NT2/D1 (cell line): ENCODE results near the gene PI4KA.
"Not testable (repeated sequence)": the region's sequence is repeated elsewhere in the genome, so short reads cannot be mapped to it uniquely, and the experiment has no call there.

Source experiments
- DNase-seq: peaks from one replicate; pipeline ENCODE4 v3.0.0-alpha.2; 2011; ENCODE audit warnings: low read depth, low spot score
- H3K27me3 ChIP-seq: 2 replicates; pipeline ENCODE4 v1.6.0; 2011; ENCODE audit warnings: mild to moderate bottlenecking; ENCODE audit not compliant: insufficient read length, insufficient read depth
- H3K36me3 ChIP-seq: 2 replicates; pipeline ENCODE4 v1.6.1; 2011; ENCODE audit warnings: mild to moderate bottlenecking, low read length, mixed read lengths; ENCODE audit not compliant: insufficient read depth, insufficient read length
- H3K4me1 ChIP-seq: 2 replicates; pipeline ENCODE4 v1.5.1; 2011; ENCODE audit not compliant: insufficient read depth, insufficient read length
- H3K4me3 ChIP-seq: 2 replicates; pipeline ENCODE4 v1.5.1; 2011; ENCODE audit warnings: low read depth; ENCODE audit not compliant: insufficient read length
- H3K9ac ChIP-seq: 2 replicates; pipeline ENCODE4 v1.6.0; 2011; ENCODE audit warnings: low read depth; ENCODE audit not compliant: insufficient read length
- H3K9me3 ChIP-seq: 2 replicates; pipeline ENCODE4 v1.5.1; 2011; ENCODE audit warnings: mild to moderate bottlenecking, low read length; ENCODE audit not compliant: insufficient read depth

PI4KA gene

GRCh38 chr22:20701680-20702136 is 156.9 kb downstream of the PI4KA start:
- not testable (repeated sequence) for H3K4me1 ChIP-seq, H3K27me3 ChIP-seq, H3K9me3 ChIP-seq, H3K36me3 ChIP-seq, DNase-seq
- peak overlapping the region; percentile 18 for H3K4me3 ChIP-seq
- H3K9ac ChIP-seq: peak overlapping the region; percentile 56

GRCh38 chr22:20700347-20700746 is 158.3 kb downstream of the PI4KA start:
- not testable (repeated sequence) for H3K9ac ChIP-seq, DNase-seq, H3K27me3 ChIP-seq, H3K36me3 ChIP-seq, H3K9me3 ChIP-seq, H3K4me1 ChIP-seq, H3K4me3 ChIP-seq

GRCh38 chr22:20699856-20700255 is 158.8 kb downstream of the PI4KA start:
- H3K36me3 ChIP-seq, H3K9ac ChIP-seq, DNase-seq, H3K27me3 ChIP-seq, H3K4me1 ChIP-seq, H3K9me3 ChIP-seq, H3K4me3 ChIP-seq: not testable (repeated sequence)

GRCh38 chr22:20697481-20698113 is 161.0 kb downstream of the PI4KA start:
- not testable (repeated sequence) for H3K9me3 ChIP-seq, H3K4me3 ChIP-seq, H3K4me1 ChIP-seq, H3K9ac ChIP-seq, H3K27me3 ChIP-seq, H3K36me3 ChIP-seq
- DNase-seq: peak; percentile 43

GRCh38 chr22:20696056-20696455 is 162.6 kb downstream of the PI4KA start:
- not testable (repeated sequence) for H3K4me3 ChIP-seq, H3K9ac ChIP-seq, DNase-seq, H3K9me3 ChIP-seq, H3K36me3 ChIP-seq, H3K27me3 ChIP-seq, H3K4me1 ChIP-seq

- not testable (repeated sequence) for H3K27me3 ChIP-seq, DNase-seq, H3K36me3 ChIP-seq, H3K4me1 ChIP-seq, H3K9me3 ChIP-seq, H3K4me3 ChIP-seq, H3K9ac ChIP-seq
Measured at GRCh38 chr22:20695205-20695604, 163.4 kb downstream of the PI4KA start.

- not testable (repeated sequence) for H3K4me3 ChIP-seq, H3K4me1 ChIP-seq, H3K36me3 ChIP-seq, H3K9ac ChIP-seq, H3K27me3 ChIP-seq, DNase-seq, H3K9me3 ChIP-seq
Measured at GRCh38 chr22:20694256-20694655, 164.4 kb downstream of the PI4KA start.

- not testable (repeated sequence) for H3K36me3 ChIP-seq, H3K9ac ChIP-seq, H3K4me1 ChIP-seq, H3K9me3 ChIP-seq, H3K27me3 ChIP-seq, DNase-seq, H3K4me3 ChIP-seq
Measured at GRCh38 chr22:20692926-20693325, 165.7 kb downstream of the PI4KA start.

GRCh38 chr22:20690586-20691317 is 167.9 kb downstream of the PI4KA start:
- not testable (repeated sequence) for H3K36me3 ChIP-seq, H3K27me3 ChIP-seq, H3K4me1 ChIP-seq, H3K4me3 ChIP-seq, H3K9ac ChIP-seq, DNase-seq, H3K9me3 ChIP-seq

- H3K4me3 ChIP-seq, H3K9me3 ChIP-seq, DNase-seq, H3K27me3 ChIP-seq, H3K9ac ChIP-seq, H3K36me3 ChIP-seq, H3K4me1 ChIP-seq: not testable (repeated sequence)
Measured at GRCh38 chr22:20687356-20688172, 171.0 kb downstream of the PI4KA start.

- not testable (repeated sequence) for H3K9ac ChIP-seq, H3K27me3 ChIP-seq, H3K4me1 ChIP-seq, H3K9me3 ChIP-seq, H3K36me3 ChIP-seq, H3K4me3 ChIP-seq, DNase-seq
Measured at GRCh38 chr22:20685764-20686163, 172.8 kb downstream of the PI4KA start.
